GM12878 (cell line): ENCODE data around the gene DSG2. TPM values are rescaled to one million over a fixed set of nuclear protein-coding genes. Genes with fewer than 3 reads are reported as not detected.

Source experiments
- ATAC-seq: fragments of 200-7000 bp; cut with Tn5 transposase; 3 replicates; pipeline ENCODE4 v1.9.1; 2020; ENCODE audit warnings: mild to moderate bottlenecking, moderate library complexity
- BruUV-seq: library from RNA; stranded (reverse); fragments of 400-500 nt; replicated peaks from 2 replicates; lab custom pipeline; 2021; lab: Mats Ljungman, UMichigan
- CTCF ChIA-PET: fragments of 300-600 bp; sonication (Branson Sonifier 250); formaldehyde crosslinking; extraction: SDS; loops from one replicate; lab custom pipeline; 2021; ENCODE audit warnings: inconsistent platforms; lab: Yijun Ruan, JAX
- POLR2A ChIA-PET: fragments of 350-600 bp; formaldehyde crosslinking; extraction: SDS; loops from one replicate; lab custom pipeline; 2021; ENCODE audit warnings: inconsistent platforms; lab: Charles Lee
- RAD21 ChIA-PET: fragments of 300-600 bp; sonication (Branson Sonifier 250); formaldehyde crosslinking; loops from one replicate; lab custom pipeline; 2023; ENCODE audit warnings: antibody characterized with exemption; ENCODE audit not compliant: unreplicated experiment; lab: Charles Lee
- SMC1A ChIA-PET: fragments of 300-600 bp; sonication (Branson Sonifier 250); formaldehyde crosslinking; loops from one replicate; lab custom pipeline; 2023; ENCODE audit not compliant: unreplicated experiment, uncharacterized antibody; lab: Charles Lee
- DNase-seq: peaks from one replicate; pipeline ENCODE4 v3.0.0-alpha.2; 2011; ENCODE audit warnings: low read depth, low spot score
- FAIRE-seq: peaks from 3 replicates; lab custom pipeline; 2011; peaks lifted over from hg19 to GRCh38; lab: Jason Lieb, UNC
- H2AFZ ChIP-seq: 2 replicates; pipeline ENCODE4 v1.6.0; 2011; ENCODE audit warnings: low read depth, low read length, control low read depth; ENCODE audit not compliant: control insufficient read depth
- H3K27ac ChIP-seq: 2 replicates; pipeline ENCODE4 v1.5.1; 2011; ENCODE audit warnings: control low read depth; ENCODE audit not compliant: control insufficient read depth, insufficient read depth
- H3K27me3 ChIP-seq, 2 experiments: replicated peaks in 1 of 2; 2 replicates each; pipeline versions ENCODE4 v1.6.0 to v1.6.1; 2011; ENCODE audit warnings: low read length in 1 of 2; ENCODE audit not compliant: control insufficient read depth in 2 of 2, insufficient read depth in 2 of 2
- H3K36me3 ChIP-seq, 2 experiments: 2 replicates each; pipeline ENCODE4 v1.5.1; 2011; ENCODE audit warnings: low read length in 1 of 2; ENCODE audit not compliant: control insufficient read depth in 2 of 2, insufficient read depth in 2 of 2
- H3K4me1 ChIP-seq: 2 replicates; pipeline ENCODE4 v1.6.1; 2011; ENCODE audit warnings: mild to moderate bottlenecking, low read length, moderate library complexity, mixed read lengths; ENCODE audit not compliant: control insufficient read depth, insufficient read depth
- H3K4me2 ChIP-seq: 2 replicates; pipeline ENCODE4 v1.6.0; 2011; ENCODE audit warnings: control low read depth; ENCODE audit not compliant: control insufficient read depth, insufficient read depth
- H3K4me3 ChIP-seq: fragments of 200-600 bp; sonication (generic); 2 replicates; pipeline ENCODE4 v1.5.1; 2016
- H3K79me2 ChIP-seq: 2 replicates; pipeline ENCODE4 v1.6.0; 2011; ENCODE audit warnings: low read length; ENCODE audit not compliant: control insufficient read depth, insufficient read depth
- H3K9ac ChIP-seq: 2 replicates; pipeline ENCODE4 v1.8.0; 2011; ENCODE audit warnings: low read length, control low read depth, mixed read lengths; ENCODE audit not compliant: control insufficient read depth, insufficient read depth
- H3K9me3 ChIP-seq: replicated peaks from 3 replicates; pipeline ENCODE4 v1.5.1; 2011; ENCODE audit warnings: mild to moderate bottlenecking, low read length; ENCODE audit not compliant: control insufficient read depth, insufficient read depth
- H4K20me1 ChIP-seq: 2 replicates; pipeline ENCODE4 v1.6.0; 2011; ENCODE audit not compliant: control insufficient read depth, insufficient read depth
- ASH2L ChIP-seq: fragments of 300-600, 200-600 bp; sonication (generic); IDR thresholded peaks from 2 replicates; pipeline ENCODE4 v1.6.1; 2017; ENCODE audit warnings: low read depth, mild to moderate bottlenecking, borderline replicate concordance
- EP300 ChIP-seq, 2 experiments: fragments of 150-350 bp in 1 of 2; IDR thresholded peaks; 2 replicates each; pipeline ENCODE4 v1.6.1; 2011 to 2012; ENCODE audit warnings: low read depth in 2 of 2, low read length in 2 of 2, borderline replicate concordance in 1 of 2, improper control_type of control experiment in 1 of 2, inconsistent platforms in 1 of 2; ENCODE audit not compliant: control insufficient read depth in 1 of 2
- NBN ChIP-seq: fragments of 450-650 bp; IDR thresholded peaks from 2 replicates; pipeline ENCODE4 v1.6.1; 2016
- NRF1 ChIP-seq: conservative IDR thresholded peaks from 2 replicates; pipeline ENCODE4 v1.6.1; 2011; ENCODE audit warnings: mild to moderate bottlenecking, low read depth, low read length, improper control_type of control experiment
- RB1 ChIP-seq: fragments of 450-650 bp; formaldehyde crosslinking; IDR thresholded peaks from 2 replicates; pipeline ENCODE4 v1.6.1; 2017; ENCODE audit warnings: mild to moderate bottlenecking, borderline replicate concordance
- REST ChIP-seq: IDR thresholded peaks from 2 replicates; pipeline ENCODE4 v1.6.1; 2012; ENCODE audit warnings: mild to moderate bottlenecking, low read depth, low read length
- SUPT20H ChIP-seq: IDR thresholded peaks from 2 replicates; pipeline ENCODE4 v1.6.1; 2011; ENCODE audit warnings: low read depth, mild to moderate bottlenecking, low read length, moderate library complexity, borderline replicate concordance; ENCODE audit not compliant: control insufficient read depth
- WRNIP1 ChIP-seq: IDR thresholded peaks from 2 replicates; pipeline ENCODE4 v1.6.1; 2011; ENCODE audit warnings: low read depth, low read length, improper control_type of control experiment, borderline replicate concordance
- YY1 ChIP-seq: IDR thresholded peaks from 2 replicates; pipeline ENCODE4 v1.6.1; 2011; ENCODE audit warnings: low read depth, mild to moderate bottlenecking, low read length
- ZNF592 ChIP-seq: fragments of 450-650 bp; IDR thresholded peaks from 2 replicates; pipeline ENCODE4 v1.6.1; 2017; ENCODE audit warnings: mild to moderate bottlenecking, moderate library complexity
- ZZZ3 ChIP-seq: IDR thresholded peaks from 2 replicates; pipeline ENCODE4 v1.6.1; 2011; ENCODE audit warnings: low read depth; ENCODE audit not compliant: control insufficient read depth, insufficient read length
- WGBS: methylation state at CpG from one replicate; pipeline ENCODE4 v1.1.6; 2016; ENCODE audit warnings: low lambda C conversion rate; ENCODE audit not compliant: insufficient replicate concordance, insufficient coverage; ENCODE audit errors: missing lambda C conversion rate; 5-methylcytosine and 5-hydroxymethylcytosine counted together
- in situ Hi-C: fragments of 300-500 bp; cut with MboI; formaldehyde crosslinking; loops from 9 replicates; pipeline ENCODE4 v1.14.3; 2018; ENCODE audit warnings: mixed read lengths
- intact Hi-C: fragments of 100-400 bp; cut with micrococcal nuclease; formaldehyde crosslinking; loops from one replicate; pipeline ENCODE4 v1.14.2; 2022; ENCODE audit not compliant: unreplicated experiment
- polyA plus RNA-seq, 11 experiments: library from polyadenylated mRNA; depleted of rRNA in 4 of 11; unstranded in 6 of 11; stranded (reverse) in 5 of 11; fragments of >200 nt; fragmentation: Nextera tagmentation in 4 of 11; fragmentation: Illumina TruSeq in 1 of 11; extraction: Ambion mirVana in 4 of 11; extraction: Trizol in 1 of 11; gene quantifications; 1 replicate in 1 of 11; 2 replicates in 10 of 11; pipeline versions ENCODE4 v1.2.1 to v1.2.3, GENCODE V29; 2011 to 2016; ENCODE audit warnings: inconsistent platforms in 2 of 11, missing spikeins in 2 of 11, low read depth in 1 of 11
- total RNA-seq, 4 experiments: library from RNA; depleted of rRNA in 3 of 4; stranded (reverse); fragments of >200 nt in 3 of 4; fragmentation: Illumina TruSeq in 1 of 4; extraction: Trizol in 1 of 4; gene quantifications; 2 replicates each; pipeline versions ENCODE4 v1.2.1 to v1.2.3, GENCODE V29; 2013 to 2021

The DSG2 gene
- total and polyA plus RNA-seq, 10 of the 15 experiments (the other 5 are each of a cell fraction or from before 2014, with no cell fraction given): 11.7 to 46.2 (median 28.0) TPM

- TF ChIP-seq ASH2L: no peak
- no peak for TF ChIP-seq EP300 (IDR thresholded peaks at IDR 0.05; ENCODE audit: borderline replicate concordance in 1 of 2, control insufficient read depth in 1 of 2, low read depth in 2 of 2, low read length in 2 of 2)
- TF ChIP-seq SUPT20H: no peak
Measured at GRCh38 chr18:31596081-31596872, 98.3 kb downstream of the DSG2 start (continued).

- H3K4me3 ChIP-seq: no peak overlapping the region
- no TSS peak for BruUV-seq
- ChIA-PET POLR2A (interaction anchor here (0.6 kb wide), 1 partner anchor 23 kb away, joined by 3 read pairs; no protein-coding TSS in a partner anchor), SMC1A (interaction anchor here (0.7 kb wide), 1 partner anchor 15 kb away, joined by 3 read pairs; no protein-coding TSS in a partner anchor), CTCF (interaction anchor here (0.5 kb wide), 1 partner anchor 426 kb away, joined by 3 read pairs; no protein-coding TSS in a partner anchor), RAD21 (no interaction called here)
- no peaks in the 10 kb centered on the region for H3K4me1 ChIP-seq
- H3K27me3 ChIP-seq: no peaks in the 10 kb centered on the region
- no peaks in the 10 kb centered on the region for H3K9me3 ChIP-seq
- H3K27ac ChIP-seq: no peak overlapping the region
- no peaks in the 10 kb centered on the region for H3K36me3 ChIP-seq
- H3K4me2 ChIP-seq: no peak overlapping the region
- FAIRE-seq (no peak), DNase-seq (no peak), ATAC-seq (no peak)
- no peaks in the 10 kb centered on the region for H4K20me1 ChIP-seq
- no peak overlapping the region for H3K9ac ChIP-seq
- H2AFZ ChIP-seq: no peak overlapping the region
- in situ Hi-C loops: no loop called here
- 79% methylated on average over 13 of the region's 13 CpGs for WGBS
- no peaks in the 10 kb centered on the region for H3K79me2 ChIP-seq
- intact Hi-C loops: no loop called here
- no peak for TF ChIP-seq REST
- TF ChIP-seq ZZZ3: no peak
- TF ChIP-seq NBN: no peak
- TF ChIP-seq YY1: no peak
- TF ChIP-seq WRNIP1: no peak
- no peak for TF ChIP-seq ZNF592
- no peak for TF ChIP-seq SUPT20H
- no peak for TF ChIP-seq RB1
- TF ChIP-seq NRF1: no peak
Measured at GRCh38 chr18:31598021-31598805, 100.2 kb downstream of the DSG2 start.
